GM23338 (cell line): ENCODE results near the gene RIMS3. TPM values are rescaled to one million over a fixed set of nuclear protein-coding genes. Genes with fewer than 3 reads are reported as not detected.

ENCODE experiments used
- ATAC-seq: fragments of 200-7000 bp; cut with Tn5 transposase; 3 replicates; pipeline ENCODE4 v1.9.1; 2020
- DNase-seq: peaks from one replicate; pipeline ENCODE4 v3.0.0-alpha.2; 2015; ENCODE audit warnings: low spot score
- H2AFZ ChIP-seq: fragments of 200-600 bp; sonication (generic); 2 replicates; pipeline ENCODE4 v1.8.0; 2016; ENCODE audit warnings: antibody characterized with exemption, mild to moderate bottlenecking, moderate library complexity
- H3F3A ChIP-seq: fragments of 200-600 bp; sonication (generic); replicated peaks from 2 replicates; pipeline ENCODE4 v1.8.0; 2017; ENCODE audit warnings: antibody characterized with exemption, mixed run types, low read depth
- H3K27ac ChIP-seq: fragments of 200-600 bp; sonication (generic); 2 replicates; pipeline ENCODE4 v1.6.1; 2016; ENCODE audit warnings: low read depth
- H3K27me3 ChIP-seq: fragments of 200-600 bp; sonication (generic); 2 replicates; pipeline ENCODE4 v1.8.0; 2016; ENCODE audit warnings: mild to moderate bottlenecking, mixed run types, moderate library complexity; ENCODE audit not compliant: insufficient read depth
- H3K36me3 ChIP-seq: fragments of 200-600 bp; sonication (generic); 2 replicates; pipeline ENCODE4 v1.8.0; 2016; ENCODE audit warnings: mild to moderate bottlenecking; ENCODE audit not compliant: insufficient read depth
- H3K4me1 ChIP-seq: fragments of 200-600 bp; sonication (generic); 2 replicates; pipeline ENCODE4 v1.8.0; 2016; ENCODE audit warnings: mild to moderate bottlenecking, moderate library complexity; ENCODE audit not compliant: insufficient read depth
- H3K4me2 ChIP-seq: fragments of 200-600 bp; sonication (generic); 2 replicates; pipeline ENCODE4 v1.7.1; 2017; ENCODE audit warnings: mixed run types
- H3K4me3 ChIP-seq: fragments of 200-600 bp; sonication (generic); 2 replicates; pipeline ENCODE4 v1.6.1; 2016; ENCODE audit warnings: mixed run types
- H3K79me2 ChIP-seq: fragments of 200-600 bp; sonication (generic); replicated peaks from 2 replicates; pipeline ENCODE4 v1.8.0; 2017; ENCODE audit warnings: mild to moderate bottlenecking; ENCODE audit not compliant: insufficient read depth
- H3K9me2 ChIP-seq: fragments of 200-600 bp; sonication (generic); 2 replicates; pipeline ENCODE4 v1.8.0; 2017; ENCODE audit not compliant: insufficient read depth
- H4K20me1 ChIP-seq: fragments of 200-600 bp; sonication (generic); replicated peaks from 2 replicates; pipeline ENCODE4 v1.8.0; 2017; ENCODE audit warnings: mild to moderate bottlenecking; ENCODE audit not compliant: insufficient read depth
- H3K27ac Mint-ChIP-seq: 2 replicates; pipeline ENCODE4 v1.8.0; 2020; ENCODE audit warnings: inconsistent platforms, mild to moderate bottlenecking, moderate library complexity, mixed read lengths
- H3K27me3 Mint-ChIP-seq: 3 replicates; pipeline ENCODE4 v1.8.0; 2022; ENCODE audit warnings: low read depth, mild to moderate bottlenecking, moderate library complexity, mixed read lengths, inconsistent platforms; ENCODE audit not compliant: insufficient read depth, poor library complexity
- H3K36me3 Mint-ChIP-seq: 3 replicates; pipeline ENCODE4 v1.8.0; 2021; ENCODE audit warnings: low read depth, mild to moderate bottlenecking, inconsistent platforms, moderate library complexity, mixed read lengths
- H3K4me1 Mint-ChIP-seq: 3 replicates; pipeline ENCODE4 v1.8.0; 2020; ENCODE audit warnings: mild to moderate bottlenecking, inconsistent platforms, mixed read lengths
- H3K4me3 Mint-ChIP-seq: 3 replicates; pipeline ENCODE4 v1.8.0; 2021; ENCODE audit warnings: moderate library complexity, mild to moderate bottlenecking, inconsistent platforms, mixed read lengths
- H3K9me3 Mint-ChIP-seq: 3 replicates; pipeline ENCODE4 v1.8.0; 2020; ENCODE audit warnings: moderate library complexity, mild to moderate bottlenecking, inconsistent platforms, mixed read lengths
- CREB1 ChIP-seq: fragments of 250-450 bp; sonication (Bioruptor Pico); IDR thresholded peaks from 2 replicates; pipeline ENCODE4 v1.5.0; 2020; ENCODE audit warnings: low read depth, mild to moderate bottlenecking, moderate library complexity
- EZH2 ChIP-seq: fragments of 200-600 bp; sonication (generic); IDR thresholded peaks from one replicate; pipeline ENCODE4 v1.8.0; 2017; ENCODE audit warnings: antibody characterized with exemption, mild to moderate bottlenecking, low read depth; ENCODE audit not compliant: unreplicated experiment
- EZH2phosphoT487 ChIP-seq: fragments of 200-600 bp; sonication (generic); IDR thresholded peaks from one replicate; pipeline ENCODE4 v1.8.1; 2018; ENCODE audit warnings: antibody characterized with exemption; ENCODE audit not compliant: unreplicated experiment
- JUNB ChIP-seq: IDR thresholded peaks from one replicate; pipeline ENCODE4 v1.6.1; 2016; ENCODE audit warnings: antibody characterized with exemption; ENCODE audit not compliant: unreplicated experiment
- NANOG ChIP-seq: IDR thresholded peaks from 2 replicates; pipeline ENCODE4 v1.6.1; 2016; ENCODE audit warnings: antibody characterized with exemption, borderline replicate concordance
- POLR2AphosphoS5 ChIP-seq: IDR thresholded peaks from 2 replicates; pipeline ENCODE4 v1.6.1; 2016; ENCODE audit warnings: antibody characterized with exemption, low read depth
- STAT1 ChIP-seq: IDR thresholded peaks from one replicate; pipeline ENCODE4 v1.6.1; 2016; ENCODE audit warnings: antibody characterized with exemption; ENCODE audit not compliant: unreplicated experiment
- ZNF114 ChIP-seq: fragments of 250-450 bp; sonication (Bioruptor Pico); IDR thresholded peaks from 2 replicates; pipeline ENCODE4 v1.5.0; 2020; ENCODE audit warnings: mild to moderate bottlenecking, moderate library complexity
- ZNF331 ChIP-seq: fragments of 250-450 bp; sonication (Bioruptor Pico); IDR thresholded peaks from 2 replicates; pipeline ENCODE4 v1.5.0; 2020; ENCODE audit warnings: low read depth, mild to moderate bottlenecking, moderate library complexity
- polyA plus RNA-seq: library from polyadenylated mRNA; unstranded; fragments of >200 nt; fragmentation: Nextera tagmentation; extraction: Ambion mirVana; gene quantifications from 2 replicates; pipeline ENCODE4 v1.2.1, GENCODE V29; 2016
- total RNA-seq: library from RNA; depleted of rRNA; stranded (reverse); fragments of >200 nt; shearing (Covaris generic); gene quantifications from 2 replicates; pipeline ENCODE4 v1.2.3, GENCODE V29; 2014
- TF ChIP-seq, protein P1 (sequence below): fragments of 250-450 bp; sonication (Bioruptor Pico); IDR thresholded peaks from 2 replicates; pipeline ENCODE4 v1.5.0; 2020; ENCODE audit warnings: mild to moderate bottlenecking, moderate library complexity
- TF ChIP-seq, protein P2 (sequence below): IDR thresholded peaks from one replicate; pipeline ENCODE4 v1.6.1; 2018; ENCODE audit warnings: antibody characterized with exemption; ENCODE audit not compliant: unreplicated experiment
- TF ChIP-seq, protein P3 (sequence below), 2 experiments: fragments of 200-600 bp in 1 of 2; sonication (generic) in 1 of 2; conservative IDR thresholded peaks; 2 replicates each; pipeline versions ENCODE4 v1.5.1 to v1.6.1; 2016 to 2017; ENCODE audit warnings: antibody characterized with exemption in 2 of 2, low read depth in 2 of 2, mild to moderate bottlenecking in 2 of 2, moderate library complexity in 1 of 2
- TF ChIP-seq, protein P4 (sequence below): IDR thresholded peaks from 2 replicates; pipeline ENCODE4 v1.6.1; 2016; ENCODE audit warnings: antibody characterized with exemption

RIMS3 gene
- total and polyA plus RNA-seq, 2 experiments from 2014 or later = 8.7 to 27.2 TPM

DNA sequence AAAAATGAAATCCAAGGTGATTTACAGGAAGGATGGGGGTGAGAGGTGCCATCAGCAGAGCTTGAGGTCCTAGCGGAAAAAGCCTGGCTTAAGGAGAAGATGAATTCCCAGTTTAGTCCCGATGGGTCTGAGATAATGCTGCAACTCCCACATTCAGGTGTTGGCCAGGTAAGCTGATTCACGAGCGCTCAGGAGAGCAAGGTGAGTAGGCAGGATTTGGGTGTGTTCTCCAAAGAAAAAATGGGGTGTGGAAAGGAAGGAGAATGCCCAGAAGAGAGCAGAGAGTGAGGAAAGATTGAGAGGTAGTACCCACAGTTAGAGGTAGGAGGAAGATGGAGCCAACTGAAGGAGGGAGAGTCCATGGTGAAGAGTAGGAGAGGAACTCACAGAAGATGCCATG lies 12.5 kb downstream of the RIMS3 start:
- no peak for ATAC-seq
- no peak overlapping the region for H2AFZ ChIP-seq
- no peaks in the 10 kb centered on the region for H3F3A ChIP-seq
- no peak overlapping the region for H3K4me2 ChIP-seq
- H3K9me3 Mint-ChIP-seq = no peaks in the 10 kb centered on the region
- peaks cover 2% of the 10 kb centered on the region; the same call in 1 of the 3 replicates for H3K36me3 Mint-ChIP-seq
- TF ChIP-seq POLR2AphosphoS5 (no peak), EZH2 (no peak), ZNF114 (CRISPR knock-in tag) (no peak), NANOG (no peak), CREB1 (CRISPR knock-in tag) (no peak), JUNB (no peak), ZNF331 (no peak), STAT1 (no peak), EZH2phosphoT487 (no peak)
- TF ChIP-seq, protein P1, sequence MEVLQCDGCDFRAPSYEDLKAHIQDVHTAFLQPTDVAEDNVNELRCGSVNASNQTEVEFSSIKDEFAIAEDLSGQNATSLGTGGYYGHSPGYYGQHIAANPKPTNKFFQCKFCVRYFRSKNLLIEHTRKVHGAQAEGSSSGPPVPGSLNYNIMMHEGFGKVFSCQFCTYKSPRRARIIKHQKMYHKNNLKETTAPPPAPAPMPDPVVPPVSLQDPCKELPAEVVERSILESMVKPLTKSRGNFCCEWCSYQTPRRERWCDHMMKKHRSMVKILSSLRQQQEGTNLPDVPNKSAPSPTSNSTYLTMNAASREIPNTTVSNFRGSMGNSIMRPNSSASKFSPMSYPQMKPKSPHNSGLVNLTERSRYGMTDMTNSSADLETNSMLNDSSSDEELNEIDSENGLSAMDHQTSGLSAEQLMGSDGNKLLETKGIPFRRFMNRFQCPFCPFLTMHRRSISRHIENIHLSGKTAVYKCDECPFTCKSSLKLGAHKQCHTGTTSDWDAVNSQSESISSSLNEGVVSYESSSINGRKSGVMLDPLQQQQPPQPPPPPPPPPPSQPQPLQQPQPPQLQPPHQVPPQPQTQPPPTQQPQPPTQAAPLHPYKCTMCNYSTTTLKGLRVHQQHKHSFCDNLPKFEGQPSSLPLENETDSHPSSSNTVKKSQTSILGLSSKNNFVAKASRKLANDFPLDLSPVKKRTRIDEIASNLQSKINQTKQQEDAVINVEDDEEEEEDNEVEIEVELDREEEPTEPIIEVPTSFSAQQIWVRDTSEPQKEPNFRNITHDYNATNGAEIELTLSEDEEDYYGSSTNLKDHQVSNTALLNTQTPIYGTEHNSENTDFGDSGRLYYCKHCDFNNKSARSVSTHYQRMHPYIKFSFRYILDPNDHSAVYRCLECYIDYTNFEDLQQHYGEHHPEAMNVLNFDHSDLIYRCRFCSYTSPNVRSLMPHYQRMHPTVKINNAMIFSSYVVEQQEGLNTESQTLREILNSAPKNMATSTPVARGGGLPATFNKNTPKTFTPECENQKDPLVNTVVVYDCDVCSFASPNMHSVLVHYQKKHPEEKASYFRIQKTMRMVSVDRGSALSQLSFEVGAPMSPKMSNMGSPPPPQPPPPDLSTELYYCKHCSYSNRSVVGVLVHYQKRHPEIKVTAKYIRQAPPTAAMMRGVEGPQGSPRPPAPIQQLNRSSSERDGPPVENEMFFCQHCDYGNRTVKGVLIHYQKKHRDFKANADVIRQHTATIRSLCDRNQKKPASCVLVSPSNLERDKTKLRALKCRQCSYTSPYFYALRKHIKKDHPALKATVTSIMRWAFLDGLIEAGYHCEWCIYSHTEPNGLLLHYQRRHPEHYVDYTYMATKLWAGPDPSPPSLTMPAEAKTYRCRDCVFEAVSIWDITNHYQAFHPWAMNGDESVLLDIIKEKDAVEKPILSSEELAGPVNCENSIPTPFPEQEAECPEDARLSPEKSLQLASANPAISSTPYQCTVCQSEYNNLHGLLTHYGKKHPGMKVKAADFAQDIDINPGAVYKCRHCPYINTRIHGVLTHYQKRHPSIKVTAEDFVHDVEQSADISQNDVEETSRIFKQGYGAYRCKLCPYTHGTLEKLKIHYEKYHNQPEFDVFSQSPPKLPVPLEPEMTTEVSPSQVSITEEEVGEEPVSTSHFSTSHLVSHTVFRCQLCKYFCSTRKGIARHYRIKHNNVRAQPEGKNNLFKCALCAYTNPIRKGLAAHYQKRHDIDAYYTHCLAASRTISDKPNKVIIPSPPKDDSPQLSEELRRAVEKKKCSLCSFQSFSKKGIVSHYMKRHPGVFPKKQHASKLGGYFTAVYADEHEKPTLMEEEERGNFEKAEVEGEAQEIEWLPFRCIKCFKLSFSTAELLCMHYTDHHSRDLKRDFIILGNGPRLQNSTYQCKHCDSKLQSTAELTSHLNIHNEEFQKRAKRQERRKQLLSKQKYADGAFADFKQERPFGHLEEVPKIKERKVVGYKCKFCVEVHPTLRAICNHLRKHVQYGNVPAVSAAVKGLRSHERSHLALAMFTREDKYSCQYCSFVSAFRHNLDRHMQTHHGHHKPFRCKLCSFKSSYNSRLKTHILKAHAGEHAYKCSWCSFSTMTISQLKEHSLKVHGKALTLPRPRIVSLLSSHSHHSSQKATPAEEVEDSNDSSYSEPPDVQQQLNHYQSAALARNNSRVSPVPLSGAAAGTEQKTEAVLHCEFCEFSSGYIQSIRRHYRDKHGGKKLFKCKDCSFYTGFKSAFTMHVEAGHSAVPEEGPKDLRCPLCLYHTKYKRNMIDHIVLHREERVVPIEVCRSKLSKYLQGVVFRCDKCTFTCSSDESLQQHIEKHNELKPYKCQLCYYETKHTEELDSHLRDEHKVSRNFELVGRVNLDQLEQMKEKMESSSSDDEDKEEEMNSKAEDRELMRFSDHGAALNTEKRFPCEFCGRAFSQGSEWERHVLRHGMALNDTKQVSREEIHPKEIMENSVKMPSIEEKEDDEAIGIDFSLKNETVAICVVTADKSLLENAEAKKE (CRISPR knock-in tag) = no peak
- TF ChIP-seq, protein P2, sequence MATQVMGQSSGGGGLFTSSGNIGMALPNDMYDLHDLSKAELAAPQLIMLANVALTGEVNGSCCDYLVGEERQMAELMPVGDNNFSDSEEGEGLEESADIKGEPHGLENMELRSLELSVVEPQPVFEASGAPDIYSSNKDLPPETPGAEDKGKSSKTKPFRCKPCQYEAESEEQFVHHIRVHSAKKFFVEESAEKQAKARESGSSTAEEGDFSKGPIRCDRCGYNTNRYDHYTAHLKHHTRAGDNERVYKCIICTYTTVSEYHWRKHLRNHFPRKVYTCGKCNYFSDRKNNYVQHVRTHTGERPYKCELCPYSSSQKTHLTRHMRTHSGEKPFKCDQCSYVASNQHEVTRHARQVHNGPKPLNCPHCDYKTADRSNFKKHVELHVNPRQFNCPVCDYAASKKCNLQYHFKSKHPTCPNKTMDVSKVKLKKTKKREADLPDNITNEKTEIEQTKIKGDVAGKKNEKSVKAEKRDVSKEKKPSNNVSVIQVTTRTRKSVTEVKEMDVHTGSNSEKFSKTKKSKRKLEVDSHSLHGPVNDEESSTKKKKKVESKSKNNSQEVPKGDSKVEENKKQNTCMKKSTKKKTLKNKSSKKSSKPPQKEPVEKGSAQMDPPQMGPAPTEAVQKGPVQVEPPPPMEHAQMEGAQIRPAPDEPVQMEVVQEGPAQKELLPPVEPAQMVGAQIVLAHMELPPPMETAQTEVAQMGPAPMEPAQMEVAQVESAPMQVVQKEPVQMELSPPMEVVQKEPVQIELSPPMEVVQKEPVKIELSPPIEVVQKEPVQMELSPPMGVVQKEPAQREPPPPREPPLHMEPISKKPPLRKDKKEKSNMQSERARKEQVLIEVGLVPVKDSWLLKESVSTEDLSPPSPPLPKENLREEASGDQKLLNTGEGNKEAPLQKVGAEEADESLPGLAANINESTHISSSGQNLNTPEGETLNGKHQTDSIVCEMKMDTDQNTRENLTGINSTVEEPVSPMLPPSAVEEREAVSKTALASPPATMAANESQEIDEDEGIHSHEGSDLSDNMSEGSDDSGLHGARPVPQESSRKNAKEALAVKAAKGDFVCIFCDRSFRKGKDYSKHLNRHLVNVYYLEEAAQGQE = no peak
- TF ChIP-seq, protein P3, sequence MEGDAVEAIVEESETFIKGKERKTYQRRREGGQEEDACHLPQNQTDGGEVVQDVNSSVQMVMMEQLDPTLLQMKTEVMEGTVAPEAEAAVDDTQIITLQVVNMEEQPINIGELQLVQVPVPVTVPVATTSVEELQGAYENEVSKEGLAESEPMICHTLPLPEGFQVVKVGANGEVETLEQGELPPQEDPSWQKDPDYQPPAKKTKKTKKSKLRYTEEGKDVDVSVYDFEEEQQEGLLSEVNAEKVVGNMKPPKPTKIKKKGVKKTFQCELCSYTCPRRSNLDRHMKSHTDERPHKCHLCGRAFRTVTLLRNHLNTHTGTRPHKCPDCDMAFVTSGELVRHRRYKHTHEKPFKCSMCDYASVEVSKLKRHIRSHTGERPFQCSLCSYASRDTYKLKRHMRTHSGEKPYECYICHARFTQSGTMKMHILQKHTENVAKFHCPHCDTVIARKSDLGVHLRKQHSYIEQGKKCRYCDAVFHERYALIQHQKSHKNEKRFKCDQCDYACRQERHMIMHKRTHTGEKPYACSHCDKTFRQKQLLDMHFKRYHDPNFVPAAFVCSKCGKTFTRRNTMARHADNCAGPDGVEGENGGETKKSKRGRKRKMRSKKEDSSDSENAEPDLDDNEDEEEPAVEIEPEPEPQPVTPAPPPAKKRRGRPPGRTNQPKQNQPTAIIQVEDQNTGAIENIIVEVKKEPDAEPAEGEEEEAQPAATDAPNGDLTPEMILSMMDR (conservative IDR thresholded peaks at IDR 0.05; ENCODE audit: low read depth in 2 of 2) = no peak
- TF ChIP-seq, protein P4, sequence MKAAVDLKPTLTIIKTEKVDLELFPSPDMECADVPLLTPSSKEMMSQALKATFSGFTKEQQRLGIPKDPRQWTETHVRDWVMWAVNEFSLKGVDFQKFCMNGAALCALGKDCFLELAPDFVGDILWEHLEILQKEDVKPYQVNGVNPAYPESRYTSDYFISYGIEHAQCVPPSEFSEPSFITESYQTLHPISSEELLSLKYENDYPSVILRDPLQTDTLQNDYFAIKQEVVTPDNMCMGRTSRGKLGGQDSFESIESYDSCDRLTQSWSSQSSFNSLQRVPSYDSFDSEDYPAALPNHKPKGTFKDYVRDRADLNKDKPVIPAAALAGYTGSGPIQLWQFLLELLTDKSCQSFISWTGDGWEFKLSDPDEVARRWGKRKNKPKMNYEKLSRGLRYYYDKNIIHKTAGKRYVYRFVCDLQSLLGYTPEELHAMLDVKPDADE = no peak
- no peak overlapping the region for H3K4me3 Mint-ChIP-seq
- H3K4me1 Mint-ChIP-seq = peaks cover 14% of the 10 kb centered on the region
- H3K27me3 Mint-ChIP-seq = peaks cover 8% of the 10 kb centered on the region
- no peaks in the 10 kb centered on the region for H3K36me3 ChIP-seq
- DNase-seq = no peak
- H3K4me3 ChIP-seq = no peak overlapping the region
- peaks cover 22% of the 10 kb centered on the region for H3K4me1 ChIP-seq
- H3K9me2 ChIP-seq = no peaks in the 10 kb centered on the region
- H3K27me3 ChIP-seq = no peaks in the 10 kb centered on the region
- H3K27ac Mint-ChIP-seq = no peak overlapping the region
- H4K20me1 ChIP-seq = peaks cover 6% of the 10 kb centered on the region; the same call in 1 of the 2 replicates
- no peak overlapping the region for H3K27ac ChIP-seq
- H3K79me2 ChIP-seq = no peaks in the 10 kb centered on the region
